ENCODE data around the gene TBPL1. TPM values are rescaled to one million over a fixed set of nuclear protein-coding genes. Genes with fewer than 3 reads are reported as not detected.

The TBPL1 gene
- polyA plus RNA-seq, 1 experiment: 71.2 TPM

- CTCF ChIA-PET: interaction anchor here (3.5 to 4.7 kb wide), 2 partner anchors 27 to 63 kb away, joined by 15 to 18 read pairs; no protein-coding TSS in a partner anchor
- POLR2A ChIA-PET: no interaction called here
These were observed 47.4 kb downstream of the TBPL1 start for GRCh38 chr6:134000443-134000842.

DNA sequence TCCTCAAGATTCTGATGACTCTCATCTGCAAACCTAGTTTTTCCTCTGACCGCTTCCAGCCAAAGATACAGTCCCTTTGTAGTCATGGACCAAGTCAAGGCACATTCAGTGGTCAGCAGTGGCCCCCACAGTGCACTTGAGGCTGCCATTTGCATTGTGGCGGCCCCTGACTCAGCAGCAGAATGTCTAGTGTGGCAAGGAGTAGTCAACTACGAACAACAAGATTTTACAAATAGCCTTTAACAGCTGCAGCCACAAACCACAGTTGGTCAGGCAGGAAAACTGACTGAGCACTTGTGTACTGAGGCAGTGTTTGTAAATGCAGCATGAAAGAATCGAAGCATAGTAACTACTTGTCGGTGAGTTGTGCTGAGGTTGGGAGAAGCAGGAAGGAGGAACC lies 49.8 kb downstream of the TBPL1 start:
- DNase-seq (ENCODE audit: low read depth, low spot score): no peak

More at GRCh38 chr6:134000443-134000842, 47.4 kb downstream of the TBPL1 start:
- no peak overlapping the region for H3K27ac ChIP-seq (ENCODE audit: low read depth, low read length)
- H3K27me3 ChIP-seq (ENCODE audit: control insufficient read depth, insufficient read depth, low read length): no peaks in the 10 kb centered on the region
- H3K4me3 ChIP-seq (ENCODE audit: low read depth, low read length): no peak overlapping the region
- H3K9me3 ChIP-seq (ENCODE audit: control insufficient read depth, insufficient read depth, low read length): no peaks in the 10 kb centered on the region
- DNase-seq (ENCODE audit: low read depth, low spot score): no peak
- TF ChIP-seq CTCF (IDR thresholded peaks at IDR 0.05; ENCODE audit: low read depth, low read length): no peak

DNA sequence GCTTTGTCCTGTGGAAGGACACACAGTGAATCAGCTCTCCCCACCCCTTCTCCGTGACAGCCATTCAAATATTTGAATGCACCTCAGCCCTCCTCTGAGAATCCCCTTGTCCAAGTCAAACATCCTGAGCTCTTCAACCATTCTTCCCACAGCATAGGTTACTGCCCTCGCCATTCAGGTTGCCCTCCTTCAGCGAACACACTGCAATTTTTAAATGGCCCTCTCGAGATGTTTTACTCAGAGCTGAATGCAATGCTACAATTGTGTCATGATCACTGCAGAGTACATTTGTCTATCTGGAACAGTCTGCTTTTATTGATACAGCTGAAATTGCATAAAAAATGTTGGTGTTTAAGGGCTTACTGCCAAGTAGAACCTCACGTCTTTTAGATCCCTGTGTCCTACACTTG lies 50.5 kb downstream of the TBPL1 start:
- ChIA-PET POLR2A (no interaction called here), CTCF (interaction anchor here (1.9 to 4.7 kb wide), 2 partner anchors 30 to 60 kb away, joined by 8 to 18 read pairs; no protein-coding TSS in a partner anchor)
- no peak for DNase-seq (ENCODE audit: low read depth, low spot score)
- no peaks in the 10 kb centered on the region for H3K27me3 ChIP-seq (ENCODE audit: control insufficient read depth, insufficient read depth, low read length)
- H3K27ac ChIP-seq (ENCODE audit: low read depth, low read length): no peak overlapping the region
- H3K9me3 ChIP-seq (ENCODE audit: control insufficient read depth, insufficient read depth, low read length): no peaks in the 10 kb centered on the region
- no peak overlapping the region for H3K4me3 ChIP-seq (ENCODE audit: low read depth, low read length)
- no peak for TF ChIP-seq CTCF (IDR thresholded peaks at IDR 0.05; ENCODE audit: low read depth, low read length)

More for the DNA sequence above, 49.8 kb downstream of the TBPL1 start:
- TF ChIP-seq CTCF (IDR thresholded peaks at IDR 0.05; ENCODE audit: low read depth, low read length): no peak
- H3K27ac ChIP-seq (ENCODE audit: low read depth, low read length): no peak overlapping the region
- H3K4me3 ChIP-seq (ENCODE audit: low read depth, low read length): no peak overlapping the region
- ChIA-PET CTCF (interaction anchor here (1.1 to 4.7 kb wide), 2 partner anchors 61 to 94 kb away, joined by 3 to 18 read pairs; no protein-coding TSS in a partner anchor), POLR2A (no interaction called here)
- H3K9me3 ChIP-seq (ENCODE audit: control insufficient read depth, insufficient read depth, low read length): no peaks in the 10 kb centered on the region
- H3K27me3 ChIP-seq (ENCODE audit: control insufficient read depth, insufficient read depth, low read length): no peaks in the 10 kb centered on the region

DNA sequence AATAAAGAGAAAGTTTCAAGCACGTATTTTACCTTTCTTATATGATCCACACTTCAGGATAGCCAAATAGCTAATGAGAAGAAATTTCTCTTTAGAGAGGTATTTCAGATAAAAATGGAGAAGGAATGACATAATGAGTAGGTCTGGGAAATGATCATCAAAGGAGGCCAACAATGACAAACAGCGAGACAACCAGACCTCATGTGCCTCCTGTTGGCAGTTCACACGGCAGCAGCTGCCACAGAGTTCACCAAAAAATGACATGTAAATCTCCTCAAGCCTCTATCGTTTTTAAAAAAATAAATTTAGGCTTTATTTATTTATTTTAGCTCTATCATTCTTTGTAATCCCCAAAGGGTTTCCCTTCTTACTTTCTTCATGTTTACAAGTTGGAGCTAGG lies 51.7 kb downstream of the TBPL1 start:
- no peak overlapping the region for H3K4me3 ChIP-seq (ENCODE audit: low read depth, low read length)
- H3K27me3 ChIP-seq (ENCODE audit: control insufficient read depth, insufficient read depth, low read length): no peaks in the 10 kb centered on the region
- ChIA-PET CTCF (interaction anchor here (1.4 to 1.9 kb wide), 2 partner anchors 13 to 31 kb away, joined by 3 to 8 read pairs; no protein-coding TSS in a partner anchor), POLR2A (no interaction called here)
- no peak overlapping the region for H3K27ac ChIP-seq (ENCODE audit: low read depth, low read length)
- DNase-seq (ENCODE audit: low read depth, low spot score): no peak
- H3K9me3 ChIP-seq (ENCODE audit: control insufficient read depth, insufficient read depth, low read length): no peaks in the 10 kb centered on the region
- TF ChIP-seq CTCF (IDR thresholded peaks at IDR 0.05; ENCODE audit: low read depth, low read length): no peak

DNA sequence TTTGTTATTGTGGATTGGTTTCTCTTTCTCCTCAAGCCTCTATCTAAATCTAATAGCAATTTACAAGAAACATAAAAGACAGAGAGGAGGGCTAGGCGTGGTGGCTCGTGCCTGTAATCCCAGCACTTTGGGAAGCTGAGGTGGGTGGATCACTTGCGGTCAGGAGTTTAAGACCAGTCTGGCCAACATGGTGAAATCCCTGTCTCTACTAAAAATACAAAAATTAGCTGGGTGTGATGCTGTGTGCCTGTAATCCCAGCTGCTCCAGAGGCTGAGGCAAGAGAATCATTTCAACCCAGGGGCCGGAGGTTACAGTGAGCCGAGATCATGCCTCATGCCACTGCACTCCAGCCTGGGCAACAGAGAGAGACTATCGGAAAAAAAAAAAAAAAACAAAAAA lies 52.8 kb downstream of the TBPL1 start:
- no peak for DNase-seq (ENCODE audit: low read depth, low spot score)
- ChIA-PET CTCF (interaction anchor here (1.4 kb wide), 1 partner anchor 14 kb away, joined by 3 read pairs; no protein-coding TSS in a partner anchor), POLR2A (no interaction called here)

More for the DNA sequence above, 52.8 kb downstream of the TBPL1 start:
- no peaks in the 10 kb centered on the region for H3K9me3 ChIP-seq (ENCODE audit: control insufficient read depth, insufficient read depth, low read length)
- no peak overlapping the region for H3K4me3 ChIP-seq (ENCODE audit: low read depth, low read length)
- H3K27me3 ChIP-seq (ENCODE audit: control insufficient read depth, insufficient read depth, low read length): no peaks in the 10 kb centered on the region
- H3K27ac ChIP-seq (ENCODE audit: low read depth, low read length): no peak overlapping the region
- TF ChIP-seq CTCF (IDR thresholded peaks at IDR 0.05; ENCODE audit: low read depth, low read length): no peak
